GM06990 (cell line): ENCODE data around the gene PPP1R13B.

ENCODE experiments used
- DNase-seq: peaks from one replicate; pipeline ENCODE4 v3.0.0-alpha.2; 2011; ENCODE audit not compliant: insufficient read length; ENCODE audit errors: extremely low read depth
- H3K27me3 ChIP-seq: replicated peaks from 2 replicates; pipeline ENCODE4 v1.6.0; 2011; ENCODE audit warnings: low read length; ENCODE audit not compliant: control insufficient read depth, insufficient read depth
- H3K36me3 ChIP-seq: 2 replicates; pipeline ENCODE4 v1.5.1; 2011; ENCODE audit warnings: low read length; ENCODE audit not compliant: control insufficient read depth, insufficient read depth
- H3K4me3 ChIP-seq: replicated peaks from 2 replicates; pipeline ENCODE4 v1.5.1; 2011; ENCODE audit warnings: low read depth, mild to moderate bottlenecking, control low read depth, low read length
- CTCF ChIP-seq: IDR thresholded peaks from 2 replicates; pipeline ENCODE4 v1.5.1; 2011; ENCODE audit warnings: low read length, control low read depth, mild to moderate bottlenecking, inconsistent platforms; ENCODE audit not compliant: insufficient read depth, poor library complexity, severe bottlenecking

The PPP1R13B gene

GRCh38 chr14:103770500-103770899 lies 76.9 kb downstream of the PPP1R13B start:
- H3K27me3 ChIP-seq: no peaks in the 10 kb centered on the region
- no peak overlapping the region for H3K4me3 ChIP-seq
- TF ChIP-seq CTCF: no peak
- H3K36me3 ChIP-seq: no peaks in the 10 kb centered on the region
- no peak for DNase-seq

GRCh38 chr14:103767336-103767894 lies 80.0 kb downstream of the PPP1R13B start:
- Histone ChIP-seq H3K4me3 (no peak overlapping the region), H3K27me3 (no peaks in the 10 kb centered on the region), H3K36me3 (no peaks in the 10 kb centered on the region)
- no peak for DNase-seq
- TF ChIP-seq CTCF: no peak

- H3K4me3 ChIP-seq: no peak overlapping the region
- no peaks in the 10 kb centered on the region for H3K27me3 ChIP-seq
- no peak for DNase-seq
- H3K36me3 ChIP-seq: no peaks in the 10 kb centered on the region
- no peak for TF ChIP-seq CTCF
Observed at GRCh38 chr14:103765526-103765925, 81.8 kb downstream of the PPP1R13B start.

GRCh38 chr14:103763730-103764488 lies 83.5 kb downstream of the PPP1R13B start:
- H3K4me3 ChIP-seq: no peak overlapping the region
- TF ChIP-seq CTCF: no peak
- no peaks in the 10 kb centered on the region for H3K36me3 ChIP-seq
- H3K27me3 ChIP-seq: no peaks in the 10 kb centered on the region
- DNase-seq: peak; percentile 49

- no peak for TF ChIP-seq CTCF
- DNase-seq: no peak
- H3K36me3 ChIP-seq: no peaks in the 10 kb centered on the region
- no peaks in the 10 kb centered on the region for H3K27me3 ChIP-seq
- no peak overlapping the region for H3K4me3 ChIP-seq
Observed at GRCh38 chr14:103762541-103762940, 84.8 kb downstream of the PPP1R13B start.

- no peaks in the 10 kb centered on the region for H3K36me3 ChIP-seq
- H3K4me3 ChIP-seq: no peak overlapping the region
- TF ChIP-seq CTCF: no peak
- DNase-seq: no peak
- H3K27me3 ChIP-seq: no peaks in the 10 kb centered on the region
Observed at GRCh38 chr14:103762036-103762435, 85.3 kb downstream of the PPP1R13B start.
